Hepatocyte (in vitro differentiated cells): ENCODE data around the gene HS3ST3B1. TPM values are rescaled to one million over a fixed set of nuclear protein-coding genes. Genes with fewer than 3 reads are reported as not detected.

Source experiments
- DNase-seq: peaks from one replicate; pipeline ENCODE4 v3.0.0-alpha.2; 2016; ENCODE audit warnings: low spot score
- H2AFZ ChIP-seq: fragments of 200-600 bp; sonication (generic); 2 replicates; pipeline ENCODE4 v1.6.0; 2016; ENCODE audit warnings: antibody characterized with exemption, mild to moderate bottlenecking
- H3K27ac ChIP-seq: fragments of 200-600 bp; sonication (generic); 2 replicates; pipeline ENCODE4 v1.5.1; 2016; ENCODE audit warnings: mild to moderate bottlenecking
- H3K27me3 ChIP-seq: fragments of 200-600 bp; sonication (generic); 2 replicates; pipeline ENCODE4 v1.6.1; 2016
- H3K36me3 ChIP-seq: fragments of 200-600 bp; sonication (generic); replicated peaks from 2 replicates; pipeline ENCODE4 v1.5.1; 2016; ENCODE audit warnings: low read depth; ENCODE audit not compliant: insufficient read depth
- H3K4me1 ChIP-seq: fragments of 200-600 bp; sonication (generic); 2 replicates; pipeline ENCODE4 v1.5.1; 2016; ENCODE audit warnings: mild to moderate bottlenecking, moderate library complexity; ENCODE audit not compliant: insufficient read depth
- H3K4me2 ChIP-seq: fragments of 200-600 bp; sonication (generic); 2 replicates; pipeline ENCODE4 v1.6.0; 2016
- H3K4me3 ChIP-seq: fragments of 200-600 bp; sonication (generic); 2 replicates; pipeline ENCODE4 v1.5.1; 2016; ENCODE audit warnings: mild to moderate bottlenecking
- H3K79me2 ChIP-seq: fragments of 200-600 bp; sonication (generic); 2 replicates; pipeline ENCODE4 v1.6.0; 2017; ENCODE audit warnings: mild to moderate bottlenecking
- H3K9me2 ChIP-seq: fragments of 200-600 bp; sonication (generic); replicated peaks from 2 replicates; pipeline ENCODE4 v1.6.0; 2017; ENCODE audit warnings: mild to moderate bottlenecking; ENCODE audit not compliant: insufficient read depth
- H3K9me3 ChIP-seq: fragments of 200-600 bp; sonication (generic); 2 replicates; pipeline ENCODE4 v1.5.1; 2016; ENCODE audit warnings: low read depth, mild to moderate bottlenecking
- H4K20me1 ChIP-seq: fragments of 200-600 bp; sonication (generic); 2 replicates; pipeline ENCODE4 v1.6.0; 2016; ENCODE audit warnings: mild to moderate bottlenecking; ENCODE audit not compliant: insufficient read depth, poor library complexity, severe bottlenecking
- CTCF ChIP-seq: fragments of 200-600 bp; sonication (generic); IDR thresholded peaks from 2 replicates; pipeline ENCODE4 v1.5.1; 2016; ENCODE audit warnings: antibody characterized with exemption, mild to moderate bottlenecking; ENCODE audit not compliant: poor library complexity
- EZH2 ChIP-seq: fragments of 200-600 bp; sonication (generic); IDR thresholded peaks from 2 replicates; pipeline ENCODE4 v1.6.1; 2016; ENCODE audit warnings: antibody characterized with exemption, mild to moderate bottlenecking, borderline replicate concordance
- EZH2phosphoT487 ChIP-seq: fragments of 200-600 bp; sonication (generic); IDR thresholded peaks from one replicate; pipeline ENCODE4 v1.6.1; 2018; ENCODE audit warnings: antibody characterized with exemption, mild to moderate bottlenecking, low read depth, moderate library complexity; ENCODE audit not compliant: unreplicated experiment, severe bottlenecking
- WGBS: methylation state at CpG from one replicate; pipeline ENCODE4 v1.1.6; 2016; ENCODE audit warnings: low lambda C conversion rate; ENCODE audit errors: missing lambda C conversion rate; 5-methylcytosine and 5-hydroxymethylcytosine counted together
- polyA plus RNA-seq: library from polyadenylated mRNA; unstranded; fragments of >200 nt; fragmentation: Nextera tagmentation; extraction: Ambion mirVana; gene quantifications from 2 replicates; pipeline ENCODE4 v1.2.1, GENCODE V29; 2016
- total RNA-seq: library from RNA; depleted of rRNA; stranded (reverse); fragments of >200 nt; gene quantifications from 2 replicates; pipeline ENCODE4 v1.2.3, GENCODE V29; 2014

The HS3ST3B1 gene
- total and polyA plus RNA-seq, 2 experiments from 2014 or later: 3.7 to 5.8 TPM

- peaks cover 49% of the 10 kb centered on the region for H3K27me3 ChIP-seq
Observed at GRCh38 chr17:14304773-14305517, 4.1 kb downstream of the HS3ST3B1 start.

GRCh38 chr17:14305785-14306496, 5.1 kb downstream of the HS3ST3B1 start:
- TF ChIP-seq EZH2: no peak
- no peak for TF ChIP-seq EZH2phosphoT487
- no peak for TF ChIP-seq CTCF
- Histone ChIP-seq H3K9me3 (no peaks in the 10 kb centered on the region), H3K79me2 (peaks cover 8% of the 10 kb centered on the region), H3K4me1 (peaks cover 13% of the 10 kb centered on the region), H3K36me3 (no peaks in the 10 kb centered on the region), H3K4me2 (no peak overlapping the region), H4K20me1 (no peaks in the 10 kb centered on the region), H3K4me3 (no peak overlapping the region), H3K27me3 (peaks cover 46% of the 10 kb centered on the region), H3K27ac (no peak overlapping the region), H3K9me2 (no peaks in the 10 kb centered on the region), H2AFZ (no peak overlapping the region)
- DNase-seq: no peak
- WGBS: 80% methylated on average over 6 of the region's 6 CpGs

More at GRCh38 chr17:14304773-14305517, 4.1 kb downstream of the HS3ST3B1 start:
- Histone ChIP-seq H3K79me2 (peaks cover 8% of the 10 kb centered on the region), H4K20me1 (no peaks in the 10 kb centered on the region), H3K4me3 (no peak overlapping the region), H3K4me1 (peaks cover 14% of the 10 kb centered on the region), H3K9me3 (no peaks in the 10 kb centered on the region), H3K4me2 (peak overlapping the region; percentile 95), H3K27ac (no peak overlapping the region), H3K9me2 (no peaks in the 10 kb centered on the region), H2AFZ (no peak overlapping the region), H3K36me3 (no peaks in the 10 kb centered on the region)
- no peak for TF ChIP-seq EZH2
- TF ChIP-seq EZH2phosphoT487: no peak
- no peak for DNase-seq
- WGBS: 67% methylated on average over 15 of the region's 15 CpGs

GRCh38 chr17:14306596-14306995, 5.7 kb downstream of the HS3ST3B1 start:
- no peak for DNase-seq
- TF ChIP-seq EZH2: no peak
- TF ChIP-seq CTCF: no peak
- no peak for TF ChIP-seq EZH2phosphoT487
- H3K36me3 ChIP-seq: no peaks in the 10 kb centered on the region
- H3K27me3 ChIP-seq: peaks cover 46% of the 10 kb centered on the region
- no peak overlapping the region for H3K4me3 ChIP-seq
- no peak overlapping the region for H2AFZ ChIP-seq
- no peak overlapping the region for H3K4me2 ChIP-seq
- no peaks in the 10 kb centered on the region for H3K9me2 ChIP-seq
- no peaks in the 10 kb centered on the region for H4K20me1 ChIP-seq
- H3K79me2 ChIP-seq: peaks cover 8% of the 10 kb centered on the region
- H3K4me1 ChIP-seq: peaks cover 13% of the 10 kb centered on the region
- H3K27ac ChIP-seq: no peak overlapping the region
- H3K9me3 ChIP-seq: no peaks in the 10 kb centered on the region

DNA sequence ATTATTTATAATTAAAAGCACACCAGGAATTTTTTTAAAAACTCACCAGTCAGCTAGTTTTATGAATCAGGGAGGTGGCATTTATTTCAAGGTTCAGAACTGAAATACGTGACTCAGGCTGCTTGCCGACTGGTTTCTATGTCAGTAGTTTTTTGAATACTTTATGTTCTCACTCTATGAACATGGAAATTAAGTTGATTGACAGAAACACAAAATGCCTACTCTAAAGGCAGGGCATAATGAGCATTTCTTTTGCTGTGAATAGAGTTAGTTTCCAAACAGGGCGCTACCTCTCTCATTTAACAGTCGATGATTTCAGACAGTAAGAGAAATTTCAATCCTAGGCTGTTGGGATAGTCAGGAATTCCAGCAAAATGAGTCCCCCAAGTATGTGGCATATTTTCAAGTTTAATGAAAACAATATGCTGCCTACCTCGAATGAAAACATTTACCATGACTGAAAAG, 6.7 kb downstream of the HS3ST3B1 start:
- Histone ChIP-seq H3K79me2 (peaks cover 8% of the 10 kb centered on the region), H2AFZ (no peak overlapping the region), H3K27me3 (peaks cover 46% of the 10 kb centered on the region), H4K20me1 (no peaks in the 10 kb centered on the region), H3K9me2 (no peaks in the 10 kb centered on the region), H3K4me3 (no peak overlapping the region), H3K4me2 (no peak overlapping the region), H3K4me1 (peaks cover 13% of the 10 kb centered on the region), H3K36me3 (no peaks in the 10 kb centered on the region), H3K9me3 (no peaks in the 10 kb centered on the region), H3K27ac (no peak overlapping the region)
- WGBS: 65% methylated on average over 5 of the region's 5 CpGs
- TF ChIP-seq CTCF (no peak), EZH2 (no peak), EZH2phosphoT487 (no peak)
- no peak for DNase-seq
